ENCODE data around the gene VPS35L. TPM values are rescaled to one million over a fixed set of nuclear protein-coding genes. Genes with fewer than 3 reads are reported as not detected.

The VPS35L gene
- total RNA-seq, 2 donors from 2014 or later: 27.0 to 28.3 TPM

DNA sequence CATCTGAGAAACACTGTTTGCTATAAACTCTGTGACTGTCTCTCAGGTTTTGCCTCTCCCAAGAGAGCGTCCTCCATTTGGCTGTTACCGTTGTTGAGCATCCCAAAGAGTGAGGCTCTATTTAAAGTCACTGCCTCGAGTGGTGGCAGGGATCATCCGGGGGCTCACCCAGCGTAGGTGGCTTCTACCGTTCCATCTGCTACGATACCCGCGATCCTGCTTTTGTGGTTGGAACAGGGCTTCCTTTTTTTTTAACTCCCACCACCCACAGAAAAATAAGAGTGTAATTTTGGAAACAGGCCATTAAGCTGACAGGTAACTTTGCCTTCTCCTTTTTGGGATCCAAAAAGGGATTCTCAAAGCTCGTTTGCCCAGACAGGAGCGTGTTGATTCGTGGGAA, 126.1 kb downstream of the VPS35L start:
- Histone ChIP-seq H3K4me3 (no peak overlapping the region), H3K36me3 (peaks cover 44% of the 10 kb centered on the region), H3K9me3 (peaks cover 0 to 7% of the 10 kb centered on the region in 2 donors), H3K27me3 (no peaks in the 10 kb centered on the region), H3K4me1 (peaks cover 0 to 7% of the 10 kb centered on the region in 2 donors), H3K27ac (no peak overlapping the region)
- no peak for DNase-seq (ENCODE audit: low spot score)
- TF ChIP-seq, protein P1, sequence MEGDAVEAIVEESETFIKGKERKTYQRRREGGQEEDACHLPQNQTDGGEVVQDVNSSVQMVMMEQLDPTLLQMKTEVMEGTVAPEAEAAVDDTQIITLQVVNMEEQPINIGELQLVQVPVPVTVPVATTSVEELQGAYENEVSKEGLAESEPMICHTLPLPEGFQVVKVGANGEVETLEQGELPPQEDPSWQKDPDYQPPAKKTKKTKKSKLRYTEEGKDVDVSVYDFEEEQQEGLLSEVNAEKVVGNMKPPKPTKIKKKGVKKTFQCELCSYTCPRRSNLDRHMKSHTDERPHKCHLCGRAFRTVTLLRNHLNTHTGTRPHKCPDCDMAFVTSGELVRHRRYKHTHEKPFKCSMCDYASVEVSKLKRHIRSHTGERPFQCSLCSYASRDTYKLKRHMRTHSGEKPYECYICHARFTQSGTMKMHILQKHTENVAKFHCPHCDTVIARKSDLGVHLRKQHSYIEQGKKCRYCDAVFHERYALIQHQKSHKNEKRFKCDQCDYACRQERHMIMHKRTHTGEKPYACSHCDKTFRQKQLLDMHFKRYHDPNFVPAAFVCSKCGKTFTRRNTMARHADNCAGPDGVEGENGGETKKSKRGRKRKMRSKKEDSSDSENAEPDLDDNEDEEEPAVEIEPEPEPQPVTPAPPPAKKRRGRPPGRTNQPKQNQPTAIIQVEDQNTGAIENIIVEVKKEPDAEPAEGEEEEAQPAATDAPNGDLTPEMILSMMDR (IDR thresholded peaks at IDR 0.05): no peak

DNA sequence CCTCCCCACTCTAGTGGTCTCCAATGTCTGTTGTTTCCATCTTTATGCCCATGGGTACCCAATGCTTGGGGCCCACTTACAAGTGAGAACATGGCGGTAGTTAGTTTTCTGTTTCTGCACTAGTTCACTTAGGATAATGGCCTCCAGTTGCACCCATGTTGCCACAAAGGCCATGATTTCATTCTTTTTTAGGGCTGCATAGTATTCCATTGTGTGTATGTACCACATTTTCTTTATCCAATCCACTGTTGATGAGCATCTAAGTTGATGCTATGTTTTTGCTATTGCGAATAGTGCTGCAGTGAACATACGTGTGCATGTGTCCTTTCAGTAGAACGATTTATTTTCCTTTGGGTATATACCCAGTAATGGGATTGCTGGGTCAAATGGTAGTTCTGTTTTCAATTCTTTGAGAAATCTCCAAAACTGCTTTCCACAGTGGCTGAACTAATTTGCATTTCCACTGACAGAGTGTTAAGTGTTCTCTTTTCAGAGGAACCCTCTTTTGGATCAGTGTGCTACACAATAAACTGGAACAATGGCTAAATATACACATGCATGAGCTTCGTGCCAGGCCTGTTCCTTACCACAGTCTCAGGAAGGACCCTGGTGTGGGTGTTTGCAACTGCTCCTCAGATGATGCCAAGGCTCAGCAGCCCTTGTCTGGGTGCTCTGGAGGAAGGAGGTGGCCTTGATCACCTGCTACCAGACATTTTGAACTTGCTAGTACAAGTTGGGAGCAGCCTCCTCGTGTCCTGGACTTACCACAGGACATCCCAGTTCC, 128.1 kb downstream of the VPS35L start:
- Histone ChIP-seq H3K27ac (no peak overlapping the region), H3K9me3 (peaks cover 0 to 7% of the 10 kb centered on the region in 2 donors), H3K4me3 (no peak overlapping the region), H3K4me1 (peaks cover 0 to 7% of the 10 kb centered on the region in 2 donors), H3K36me3 (peaks cover 54% of the 10 kb centered on the region), H3K27me3 (no peaks in the 10 kb centered on the region)
- no peak for DNase-seq (ENCODE audit: low spot score)
- TF ChIP-seq, protein P1 (IDR thresholded peaks at IDR 0.05): no peak

DNA sequence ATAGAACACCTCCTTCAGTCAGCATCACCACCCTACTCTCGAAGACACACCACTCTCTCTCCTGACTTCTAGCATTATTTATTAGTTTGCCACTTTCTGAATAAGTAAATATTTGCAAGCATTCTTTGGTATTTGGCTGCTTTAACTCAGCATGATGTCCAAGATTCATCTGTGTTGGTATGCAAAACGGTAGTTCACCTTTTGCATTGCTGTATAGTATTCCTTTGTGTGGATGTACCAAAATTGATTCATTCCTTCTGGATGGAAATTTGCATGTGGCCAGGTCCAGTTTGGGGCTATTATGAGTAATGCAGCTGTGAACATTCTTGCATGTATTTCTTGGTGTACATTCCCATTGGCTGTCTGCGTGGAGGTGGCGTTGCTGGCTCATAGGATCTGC, 129.7 kb downstream of the VPS35L start:
- no peak for DNase-seq (ENCODE audit: low spot score)
- Histone ChIP-seq H3K36me3 (peaks cover 54% of the 10 kb centered on the region), H3K9me3 (peaks cover 0 to 7% of the 10 kb centered on the region in 2 donors), H3K27ac (no peak overlapping the region), H3K27me3 (no peaks in the 10 kb centered on the region), H3K4me3 (no peak overlapping the region), H3K4me1 (peaks cover 0 to 12% of the 10 kb centered on the region in 2 donors)
- TF ChIP-seq, protein P1 (IDR thresholded peaks at IDR 0.05): no peak

DNA sequence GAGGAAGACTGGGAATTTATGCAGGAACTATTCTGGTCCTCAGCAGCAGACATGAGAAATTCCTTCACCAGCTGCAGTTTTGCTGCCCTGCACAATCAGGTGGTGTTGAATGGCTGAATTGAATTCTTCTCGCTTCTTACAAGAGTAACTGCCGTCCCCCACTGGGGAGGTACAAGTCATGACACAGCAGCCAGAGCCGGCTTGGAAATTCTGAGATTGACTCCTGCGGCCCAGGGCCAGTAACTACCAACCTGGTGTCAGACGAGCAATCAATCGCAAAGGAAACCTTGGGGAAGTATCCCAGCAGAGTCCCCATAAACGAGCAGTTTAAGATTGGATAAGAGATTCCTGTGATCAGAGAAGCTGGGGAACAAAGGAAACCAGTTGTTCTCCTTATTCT, 131.8 kb downstream of the VPS35L start:
- Histone ChIP-seq H3K4me1 (peaks cover 0 to 19% of the 10 kb centered on the region in 2 donors), H3K36me3 (peaks cover 59% of the 10 kb centered on the region), H3K9me3 (peaks cover 0 to 7% of the 10 kb centered on the region in 2 donors), H3K27ac (no peak overlapping the region), H3K27me3 (no peaks in the 10 kb centered on the region), H3K4me3 (no peak overlapping the region)
- DNase-seq (ENCODE audit: low spot score): no peak
- TF ChIP-seq, protein P1 (IDR thresholded peaks at IDR 0.05): no peak

DNA sequence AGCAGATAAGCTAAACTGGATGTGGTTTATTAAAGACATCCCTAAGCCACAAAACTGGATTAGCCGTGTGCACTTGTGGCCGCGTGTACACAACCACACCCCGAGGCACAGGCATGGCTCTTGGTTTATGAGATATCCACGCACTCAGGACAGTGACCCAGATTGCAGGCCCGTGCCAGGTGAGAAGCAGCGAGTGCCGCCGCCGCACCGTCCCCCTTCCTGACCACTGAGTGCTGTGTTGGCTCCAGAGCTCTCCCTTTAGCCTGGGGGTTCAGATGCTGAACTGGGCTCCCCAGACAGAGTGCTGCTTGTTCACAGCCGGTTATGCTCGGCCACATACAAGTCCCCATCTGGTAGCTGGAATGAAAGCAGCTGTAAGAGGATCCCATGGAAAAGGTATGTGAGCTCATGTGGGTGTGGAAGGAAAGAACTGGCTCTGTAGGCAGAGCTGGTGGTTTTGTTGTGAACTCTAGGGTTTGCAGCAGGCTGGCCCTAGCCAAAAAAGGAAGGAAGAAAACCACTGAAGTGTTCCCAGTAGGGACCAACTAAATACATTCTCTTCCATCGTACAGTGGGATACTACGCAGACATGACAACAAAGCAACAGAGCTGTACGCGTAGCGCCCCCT, 133.0 kb downstream of the VPS35L start:
- no peak for DNase-seq (ENCODE audit: low spot score)
- Histone ChIP-seq H3K9me3 (peaks cover 0 to 7% of the 10 kb centered on the region in 2 donors), H3K4me3 (no peak overlapping the region), H3K27ac (no peak overlapping the region), H3K4me1 (peaks cover 0 to 19% of the 10 kb centered on the region in 2 donors), H3K27me3 (no peaks in the 10 kb centered on the region), H3K36me3 (peaks cover 47% of the 10 kb centered on the region)
- TF ChIP-seq, protein P1 (IDR thresholded peaks at IDR 0.05): no peak

Data from right atrium auricular region (tissue), 2 donors.